Astrocyte (in vitro differentiated cells and primary cell): ENCODE results near the gene HOXB6.

Experiments
- CTCF ChIP-seq: IDR thresholded peaks from 2 replicates; pipeline ENCODE4 v1.5.1; 2011; ENCODE audit warnings: low read depth, mild to moderate bottlenecking, inconsistent platforms, low read length, moderate library complexity; ENCODE audit not compliant: insufficient read depth
- EZH2 ChIP-seq: IDR thresholded peaks from 2 replicates; pipeline ENCODE4 v1.6.1; 2012; ENCODE audit warnings: mild to moderate bottlenecking, low read length, inconsistent platforms; ENCODE audit not compliant: insufficient read depth

- no peak for TF ChIP-seq CTCF
- no peak for TF ChIP-seq EZH2
Measured at GRCh38 chr17:48616717-48617470, 12.1 kb upstream of the HOXB6 start.
